Fibroblast of the conjunctiva (primary cell): Measurements from ENCODE around the gene DOK6.

Experiments used
- DNase-seq: peaks from one replicate; pipeline ENCODE4 v3.0.0-alpha.2; 2010; ENCODE audit warnings: low read depth

DOK6 gene

DNA sequence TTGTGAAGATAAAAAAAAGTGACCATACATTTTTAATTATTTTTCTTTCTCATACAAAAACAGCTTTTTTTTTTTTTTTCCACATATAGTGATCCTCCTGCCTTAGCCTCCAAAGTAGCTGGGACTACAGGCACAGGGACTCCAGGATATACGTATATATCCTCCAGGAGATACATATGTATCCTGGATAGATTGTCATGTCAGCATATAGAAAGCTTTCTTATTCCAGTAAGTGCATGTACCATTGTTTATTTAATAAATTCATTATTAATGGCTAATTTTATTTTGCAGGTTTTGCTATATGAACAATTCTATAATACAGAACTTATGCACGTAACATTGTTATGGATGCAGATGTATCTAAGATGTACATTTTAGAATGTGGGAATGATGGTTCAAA, 138.7 kb downstream of the DOK6 start:
- DNase-seq = no peak

DNA sequence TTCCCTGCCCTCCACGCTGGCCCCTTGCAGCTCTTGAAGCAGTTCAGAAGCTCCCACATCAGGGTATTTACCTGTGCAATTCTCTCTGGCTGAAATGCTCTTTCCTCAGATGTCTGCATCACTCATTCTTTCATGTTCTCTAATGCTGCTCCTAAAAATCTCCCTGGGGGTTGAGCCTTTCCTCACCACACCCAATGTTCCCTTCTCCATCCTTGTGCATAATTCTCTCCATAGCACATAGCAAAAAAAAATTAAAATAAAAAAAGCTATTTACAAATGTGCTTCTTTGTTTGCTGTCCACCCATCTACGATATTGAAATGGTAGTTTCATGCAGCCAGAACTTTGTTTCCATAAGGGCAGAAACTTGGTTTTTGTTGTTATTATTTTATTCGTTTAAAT, 155.5 kb downstream of the DOK6 start:
- DNase-seq = no peak

DNA sequence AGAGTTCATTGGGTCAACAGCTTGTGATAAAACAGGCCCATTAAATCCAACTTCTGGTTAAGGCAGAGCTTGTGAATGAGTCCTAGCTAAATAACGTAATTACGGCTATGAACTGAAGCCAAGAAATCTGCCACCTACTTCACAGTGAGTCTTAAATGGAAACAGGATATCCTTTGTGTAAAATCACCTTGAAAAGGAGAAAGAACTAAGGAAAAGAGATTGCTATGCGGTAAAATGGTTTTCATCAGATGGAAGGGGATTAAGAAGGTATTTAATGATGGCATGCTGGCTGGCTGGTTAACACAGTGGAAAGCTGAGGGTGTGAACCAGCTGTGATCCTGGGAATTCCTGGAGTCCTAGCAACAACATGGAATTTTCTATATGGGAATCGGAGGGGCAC, 156.6 kb downstream of the DOK6 start:
- no peak for DNase-seq

DNA sequence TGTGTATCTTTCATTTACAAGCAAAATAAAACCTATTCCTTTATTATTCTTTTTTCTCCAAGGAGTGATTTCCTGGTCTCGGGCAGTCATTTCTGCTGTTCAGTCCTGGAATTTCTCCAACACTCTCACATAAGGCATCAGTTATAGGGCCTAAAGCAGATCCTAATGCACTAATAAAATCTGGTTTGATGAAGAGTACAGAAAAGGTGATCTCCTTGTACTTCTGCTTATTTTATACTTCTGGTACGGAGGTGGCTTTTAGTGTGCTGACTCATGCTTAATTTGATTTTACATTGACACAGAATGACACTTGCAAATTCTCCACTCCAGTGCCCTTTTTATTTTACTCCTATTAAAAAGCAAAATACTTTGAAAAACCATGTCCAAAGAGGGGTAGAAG, 157.4 kb downstream of the DOK6 start:
- no peak for DNase-seq

DNA sequence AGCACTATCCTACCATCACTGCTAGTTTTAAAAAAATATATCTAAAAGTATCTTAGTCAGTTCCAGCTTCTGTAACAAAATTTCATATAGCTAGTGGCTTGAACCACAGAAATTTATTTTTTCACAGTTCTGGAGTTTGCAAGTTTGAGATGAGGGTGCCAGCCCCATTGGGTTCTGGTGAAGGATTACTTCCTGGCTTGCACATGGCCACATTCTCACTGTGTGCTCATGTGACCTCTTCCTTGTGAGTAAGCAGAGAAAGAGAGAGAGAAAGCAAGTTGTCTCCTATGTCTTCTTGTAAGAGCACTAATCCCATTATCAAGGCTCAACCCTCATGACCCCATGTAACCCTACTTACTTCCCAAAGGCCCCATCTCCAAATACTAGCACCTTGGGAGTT, 158.9 kb downstream of the DOK6 start:
- DNase-seq = no peak

DNA sequence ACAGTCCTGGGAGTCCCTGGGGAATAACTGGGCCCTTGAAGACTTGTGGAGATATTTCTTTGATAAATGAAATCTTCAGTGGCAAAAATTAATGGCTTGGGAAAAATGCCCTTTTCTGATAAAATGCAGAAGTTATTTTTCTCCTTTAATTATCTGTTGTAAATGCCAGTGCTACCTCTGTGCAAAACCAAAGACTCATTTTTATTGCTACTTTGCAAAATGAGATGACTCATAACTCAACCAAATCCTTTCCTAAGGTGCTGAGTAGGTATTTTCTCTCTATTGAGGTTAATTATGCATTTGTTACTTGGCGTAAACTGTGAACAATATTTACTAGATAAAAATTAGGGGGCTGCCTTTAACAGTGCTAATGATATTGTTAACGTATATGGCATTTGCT, 163.9 kb downstream of the DOK6 start:
- DNase-seq = no peak

DNA sequence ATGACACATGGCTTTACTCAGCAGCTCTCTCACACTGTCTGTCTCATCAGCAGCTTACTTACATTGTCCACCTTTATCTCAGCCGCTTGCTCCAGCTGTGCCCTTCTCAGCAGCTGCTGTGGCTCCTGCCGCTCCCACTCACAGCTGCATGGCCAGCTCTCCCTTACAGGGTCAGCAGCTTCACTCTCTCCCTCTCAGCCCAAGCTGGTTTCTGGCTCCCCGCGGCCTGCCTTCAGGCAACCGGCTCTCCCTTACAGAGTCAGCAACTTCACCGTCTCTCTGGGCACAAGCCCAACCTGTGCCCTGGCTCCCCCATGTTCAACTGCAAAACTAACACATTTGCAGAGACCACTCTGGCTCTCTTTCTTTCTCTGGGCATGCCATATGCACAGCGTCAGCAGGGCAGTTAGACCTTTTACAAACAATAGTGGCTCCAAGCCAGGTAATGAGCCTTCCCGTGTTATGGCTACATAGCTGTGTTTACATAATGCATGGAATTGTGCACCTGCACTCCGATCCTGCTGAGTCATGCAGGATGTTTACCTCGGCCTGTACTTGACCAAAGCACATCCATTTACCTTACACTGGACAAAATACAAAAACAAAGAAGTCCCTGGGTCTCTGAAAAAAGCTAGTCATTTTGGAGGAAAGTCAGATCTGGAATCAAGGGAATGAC, 167.3 kb downstream of the DOK6 start:
- DNase-seq = no peak

DNA sequence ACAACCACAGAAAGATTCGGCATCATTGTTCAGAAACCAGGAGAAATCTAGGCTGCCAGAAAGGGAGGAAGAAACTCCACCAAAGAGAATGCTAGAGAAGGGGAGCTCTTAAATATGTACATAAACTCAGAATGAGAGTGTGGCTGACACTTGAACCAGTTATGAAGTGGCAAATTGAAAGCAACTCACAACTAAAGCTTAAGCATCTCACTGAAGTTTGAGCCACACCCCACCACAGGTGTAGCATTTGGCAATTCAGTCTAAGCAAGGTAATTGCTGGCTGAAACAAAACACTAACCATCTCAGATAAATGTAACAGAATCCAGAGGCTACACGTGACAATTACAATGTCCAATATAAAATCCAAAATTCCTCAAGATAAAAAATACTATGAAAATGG, 168.4 kb downstream of the DOK6 start:
- DNase-seq = no peak

DNA sequence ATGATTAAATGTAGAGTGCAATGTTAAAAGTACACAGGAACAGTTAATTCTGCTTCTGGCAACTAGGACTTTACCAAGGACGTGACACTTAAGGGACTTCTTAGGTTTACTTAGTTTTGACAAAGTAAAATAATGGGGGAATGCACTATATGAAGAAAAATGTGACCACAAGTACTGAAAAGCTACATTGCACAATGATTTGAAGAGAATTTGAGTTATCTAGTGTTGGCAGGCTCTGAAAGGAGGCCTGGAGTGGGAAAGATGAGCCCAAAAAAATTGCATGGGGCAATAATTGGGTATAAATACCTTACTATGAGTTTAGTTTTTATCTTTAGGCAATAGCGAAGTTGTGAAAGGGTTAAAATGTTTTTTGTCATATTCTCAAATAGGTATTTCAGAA, 173.7 kb downstream of the DOK6 start:
- DNase-seq = no peak

DNA sequence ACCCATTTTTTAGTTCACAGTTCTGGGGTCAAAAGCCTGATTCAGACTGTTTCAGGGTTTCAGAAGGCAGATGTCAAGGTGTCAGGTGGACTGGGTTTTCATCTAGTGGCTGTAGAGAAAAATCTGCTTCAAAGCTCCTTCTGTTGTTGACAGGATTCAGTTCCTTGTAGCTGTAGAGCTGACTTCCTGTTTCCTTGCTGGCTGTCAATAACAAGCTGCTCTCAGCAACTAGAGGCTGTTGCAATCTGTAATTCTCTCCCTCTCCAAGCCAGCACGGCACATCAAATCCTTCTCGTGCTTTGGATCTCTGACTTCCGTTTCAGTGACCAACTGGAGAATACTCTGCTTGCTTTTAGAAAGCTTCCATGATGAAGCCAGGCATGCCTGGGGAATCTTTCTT, 179.4 kb downstream of the DOK6 start:
- DNase-seq = no peak

DNA sequence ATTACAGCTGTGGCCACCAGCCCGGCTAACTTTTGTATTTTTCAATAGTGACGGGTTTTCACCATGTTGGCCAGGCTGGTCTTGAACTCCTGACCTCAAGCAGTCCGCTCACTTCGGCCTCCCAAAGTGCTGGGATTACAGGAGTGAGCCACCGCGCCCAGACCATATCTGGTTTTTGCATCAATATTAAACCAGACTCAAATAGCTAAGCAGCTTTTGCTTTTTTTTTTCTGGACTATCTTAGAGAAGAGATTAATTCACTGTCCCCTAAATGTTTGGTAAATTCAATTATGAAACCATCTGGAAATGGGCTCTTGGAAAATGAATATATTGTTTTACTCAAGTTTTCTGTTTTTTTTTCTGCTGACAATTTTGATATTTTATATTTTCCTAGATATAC, 183.7 kb downstream of the DOK6 start:
- DNase-seq = no peak

DNA sequence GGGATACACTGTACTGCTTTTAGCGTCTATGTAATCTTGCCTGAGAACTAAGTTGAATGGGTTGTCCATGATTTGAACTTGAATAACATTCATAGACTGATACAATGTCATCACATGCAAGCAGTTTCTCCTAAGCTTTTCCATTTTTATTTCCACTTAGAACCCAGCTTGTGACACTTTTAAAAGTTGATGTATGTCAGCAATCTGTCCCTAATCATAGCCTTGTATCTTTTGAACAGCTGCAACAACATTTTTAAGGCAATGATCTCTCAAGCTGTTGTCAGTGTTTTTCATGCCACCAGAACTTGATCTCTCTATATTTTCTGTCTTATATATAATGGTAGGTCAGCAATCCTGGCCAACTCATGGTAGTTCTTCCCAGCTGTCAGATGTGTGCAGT, 185.0 kb downstream of the DOK6 start:
- no peak for DNase-seq

DNA sequence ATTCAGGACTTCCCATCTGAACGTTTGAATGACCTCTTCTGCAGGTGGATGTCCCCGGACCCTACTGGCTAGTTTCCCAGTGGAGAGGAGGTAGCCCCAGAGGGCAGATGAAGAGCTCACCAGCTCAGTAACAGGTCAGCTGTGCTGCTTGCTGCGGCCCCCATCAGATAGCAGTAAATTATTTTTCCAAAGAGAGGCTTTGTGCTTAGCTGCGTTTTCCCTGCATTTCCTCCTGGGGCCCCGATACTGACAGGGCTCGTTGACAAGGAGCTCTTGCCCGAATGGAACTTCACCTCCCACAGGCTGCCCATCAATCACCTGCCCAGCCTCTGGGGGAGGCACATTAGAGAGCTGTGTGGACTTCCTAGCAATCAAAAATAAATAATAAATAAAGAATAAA, 185.8 kb downstream of the DOK6 start:
- no peak for DNase-seq

DNA sequence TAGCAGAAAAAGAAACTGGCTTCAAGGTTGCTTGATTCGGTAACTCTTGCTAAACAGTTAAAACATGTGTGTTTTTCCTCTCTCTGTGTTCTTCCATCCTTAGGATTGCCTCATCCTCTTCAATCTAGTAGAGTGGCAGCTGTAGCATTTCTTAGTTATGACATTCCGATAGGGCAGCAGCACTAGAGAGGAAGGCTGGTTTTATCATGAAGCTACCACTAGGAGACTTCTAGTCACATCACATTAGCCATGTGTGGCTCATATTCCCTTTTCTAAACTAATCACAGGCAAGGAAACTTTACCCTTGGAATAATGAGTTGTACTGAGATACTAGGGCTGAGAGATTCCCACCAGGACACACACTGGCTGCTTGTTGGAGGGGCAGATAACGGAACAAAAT, 187.6 kb downstream of the DOK6 start:
- DNase-seq = no peak

DNA sequence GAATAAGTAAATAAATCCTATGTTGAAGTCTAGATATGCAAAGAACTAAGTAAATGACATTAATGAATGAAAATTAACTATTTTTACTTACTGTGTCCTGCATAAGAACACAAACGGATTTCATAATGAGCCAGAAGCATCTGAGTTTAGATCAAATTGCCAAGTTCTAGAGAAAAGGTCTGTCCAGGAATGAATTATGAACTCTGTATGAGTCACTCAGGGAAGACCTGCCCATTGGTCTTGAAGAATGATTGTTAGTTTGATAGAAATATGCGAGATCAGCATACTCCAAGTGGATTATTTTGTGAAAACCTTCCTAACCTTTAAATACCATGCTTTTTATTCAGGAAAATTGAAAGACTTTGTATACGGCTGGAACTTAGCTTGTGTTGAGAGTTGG, 189.5 kb downstream of the DOK6 start:
- DNase-seq = no peak

DNA sequence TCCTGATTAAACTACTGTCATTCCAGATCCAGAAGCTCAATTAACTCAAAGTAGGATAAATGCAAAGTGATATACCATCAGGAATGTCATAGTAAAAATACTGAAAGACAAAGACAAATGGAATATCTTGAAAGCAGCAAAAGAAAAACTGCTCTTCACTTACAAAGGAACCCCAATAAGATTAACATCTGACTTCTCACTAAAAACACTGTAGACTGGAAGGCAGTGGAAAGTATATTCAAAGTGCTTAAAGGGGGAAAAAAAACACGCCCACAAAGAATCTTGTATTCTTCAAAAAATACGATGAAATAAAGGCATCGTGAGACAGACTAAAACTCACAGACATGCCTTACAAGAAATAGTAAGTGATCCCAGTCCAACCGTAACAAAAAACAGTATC, 195.7 kb downstream of the DOK6 start:
- DNase-seq = no peak

DNA sequence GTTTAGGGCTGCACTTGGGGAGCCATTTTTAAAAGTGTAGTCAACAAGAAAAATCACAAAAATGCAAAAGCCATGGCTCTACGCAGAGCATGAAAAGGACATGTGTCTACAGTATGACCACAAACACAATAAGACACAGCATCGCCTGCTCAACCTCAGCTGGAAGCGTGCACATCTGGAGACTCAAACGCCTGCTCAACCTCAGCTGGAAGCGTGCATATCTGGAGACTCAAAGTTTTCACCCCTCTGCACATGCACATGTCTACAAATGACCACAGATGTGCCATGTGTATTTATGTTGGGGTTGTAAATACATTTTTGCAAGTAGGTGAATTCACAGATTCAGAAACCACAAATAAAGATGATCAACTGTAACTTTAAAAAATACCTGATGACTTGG, 196.9 kb downstream of the DOK6 start:
- DNase-seq = no peak

DNA sequence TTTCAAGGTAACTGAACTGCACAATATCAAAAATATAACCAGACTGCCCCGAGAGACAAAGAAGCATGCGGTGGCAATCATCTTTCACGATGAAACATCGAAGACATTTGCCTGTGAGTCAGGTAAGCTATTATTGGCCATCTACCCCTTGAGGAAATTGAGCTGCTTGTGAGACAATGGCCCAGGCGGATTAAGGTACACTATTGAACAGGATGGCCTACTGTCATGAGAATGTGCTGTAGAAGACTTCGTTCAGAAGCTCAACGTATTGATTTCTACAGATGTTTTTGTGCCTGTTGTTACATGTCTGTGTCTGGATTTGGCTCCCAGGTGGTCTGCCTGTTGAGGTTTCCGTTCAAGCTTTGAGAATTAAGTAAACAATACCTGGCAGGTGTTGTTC, 198.7 kb downstream of the DOK6 start:
- DNase-seq = no peak

DNA sequence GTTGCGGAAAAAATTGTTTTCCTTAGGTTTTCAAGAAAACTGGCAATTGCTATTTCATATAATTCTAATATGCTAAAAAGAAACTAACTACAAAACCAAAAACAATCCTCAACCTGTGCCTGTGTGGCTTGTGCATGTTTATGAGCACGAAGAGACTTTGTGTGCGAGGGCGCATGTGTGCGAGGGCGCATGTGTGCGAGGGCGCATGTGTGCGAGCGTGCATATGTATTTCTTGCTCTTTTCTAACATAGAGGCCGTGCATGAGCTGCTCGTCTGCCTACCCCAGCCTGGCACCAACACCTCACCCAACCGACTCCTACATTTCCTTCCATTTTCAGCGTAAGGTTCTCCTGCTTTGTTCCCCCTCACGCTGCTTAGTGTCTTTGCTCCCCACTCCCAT, 211.6 kb downstream of the DOK6 start:
- no peak for DNase-seq

DNA sequence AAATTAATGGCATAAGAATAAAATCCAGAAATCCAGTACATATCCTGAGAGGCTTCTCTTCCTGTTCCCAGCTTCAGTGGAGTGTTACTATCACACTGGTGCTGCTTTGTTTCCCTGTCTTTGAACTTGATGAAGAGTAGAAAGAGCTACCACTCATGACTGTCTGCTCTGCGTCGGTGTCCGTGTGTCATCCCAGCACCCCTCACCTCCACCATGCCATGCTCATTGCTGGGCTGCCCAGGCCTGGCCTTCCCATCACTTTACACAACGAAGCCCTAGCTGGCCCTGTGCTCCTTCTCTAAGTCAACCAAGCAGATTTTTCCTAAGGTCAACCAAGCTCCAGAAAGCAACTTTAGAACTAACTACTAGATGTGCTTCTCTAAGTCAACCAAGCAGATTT, 215.4 kb downstream of the DOK6 start:
- DNase-seq = no peak

DNA sequence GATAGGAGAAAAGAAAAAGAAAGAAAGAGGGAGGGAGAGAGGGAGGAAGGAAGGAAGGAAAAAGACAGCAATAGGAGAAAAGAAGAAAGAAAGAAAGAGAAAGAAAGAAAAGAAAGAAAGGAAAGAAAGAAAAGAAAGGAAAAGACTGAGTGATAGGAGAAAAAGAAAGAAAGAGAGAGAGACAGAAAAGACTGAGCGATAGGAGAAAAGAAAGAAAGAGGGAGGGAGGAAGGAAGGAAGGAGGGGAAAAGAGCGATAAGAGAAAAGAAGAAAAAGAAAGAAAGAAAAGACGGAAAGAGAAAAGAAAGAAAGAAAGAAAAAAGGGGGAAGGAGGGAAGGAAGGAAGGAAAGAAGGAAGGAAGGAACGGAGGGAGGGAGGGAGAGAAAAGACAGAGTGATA, 216.7 kb downstream of the DOK6 start:
- DNase-seq = no peak

DNA sequence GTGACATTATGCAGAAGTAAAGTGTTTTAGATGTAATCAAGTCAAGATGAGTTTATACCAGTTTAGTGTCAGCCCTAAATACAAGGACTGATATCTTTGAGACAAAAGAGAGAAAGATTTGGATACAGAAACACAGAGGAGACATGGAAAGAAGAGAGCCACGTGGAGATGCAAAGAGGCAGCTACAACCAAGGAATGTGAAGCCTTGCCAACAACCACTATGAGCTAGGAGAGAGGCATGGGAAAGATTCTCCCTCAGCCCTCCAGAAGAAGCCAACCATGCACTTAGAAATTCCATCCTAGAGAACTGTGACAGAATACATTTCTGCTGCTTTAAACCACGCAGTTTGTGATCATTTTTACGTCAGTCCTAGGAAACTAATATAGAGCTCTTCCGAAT, 217.2 kb downstream of the DOK6 start:
- no peak for DNase-seq

DNA sequence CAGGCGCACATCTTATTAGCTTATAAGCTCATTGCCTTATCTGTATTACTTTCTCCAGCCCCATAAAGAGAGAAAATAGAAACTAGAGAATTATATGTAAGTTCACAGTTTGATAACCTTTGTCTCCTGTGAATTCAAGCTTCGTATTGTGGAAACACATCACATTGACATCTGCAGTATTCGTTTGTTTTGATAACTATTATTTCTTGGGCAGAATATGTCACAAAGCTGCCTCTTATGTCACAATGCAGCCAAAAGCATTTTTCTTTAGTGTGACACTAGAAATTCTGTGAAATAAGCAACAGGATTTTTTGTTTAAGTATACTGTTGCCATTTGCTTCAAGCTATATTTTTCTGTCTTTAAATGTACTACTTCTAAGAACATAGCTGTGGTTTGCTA, 221.5 kb downstream of the DOK6 start:
- DNase-seq = no peak

DNA sequence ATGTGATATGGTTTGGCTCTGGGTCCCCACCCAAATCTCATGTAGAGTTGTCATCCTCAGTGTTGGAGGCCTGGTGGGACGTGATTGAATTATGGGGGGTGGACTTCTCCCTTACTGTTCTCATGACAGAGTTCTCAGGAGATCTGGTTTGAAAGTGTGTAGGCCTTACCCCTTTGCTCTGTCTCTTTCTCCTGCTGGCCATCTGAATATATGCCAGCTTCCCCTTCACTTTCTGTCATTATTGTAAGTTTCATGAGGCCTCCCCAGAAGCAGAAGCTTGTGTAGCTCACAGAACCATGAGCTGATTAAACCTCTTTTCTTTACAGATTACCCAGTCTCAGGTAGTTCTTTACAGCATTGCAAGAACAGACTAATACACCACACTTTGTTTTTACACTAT, 222.3 kb downstream of the DOK6 start:
- DNase-seq = no peak

DNA sequence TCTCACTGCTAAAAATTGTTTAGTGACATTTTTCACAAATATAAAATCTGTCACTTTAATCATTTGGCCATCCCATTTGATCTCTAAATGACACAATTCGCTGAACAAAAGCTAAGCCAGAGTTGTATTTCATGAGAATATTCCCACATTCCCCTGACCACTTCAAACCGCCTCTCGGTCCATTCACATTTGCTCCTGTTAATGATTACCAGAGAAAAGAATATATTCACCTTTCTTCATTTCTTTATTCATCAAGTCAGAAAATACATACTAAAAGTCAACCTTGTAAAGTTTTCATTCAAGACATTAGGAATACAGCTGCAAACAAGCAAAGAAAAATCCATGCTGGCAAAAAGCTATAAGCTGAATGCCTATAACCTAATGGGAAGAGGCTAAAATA, 225.5 kb downstream of the DOK6 start:
- no peak for DNase-seq
